Activated T-helper 2 cell treated with anti-CD3 and anti-CD28 coated beads, Interferon-gamma antibody, Interleukin-2, Interleukin-4, amounts not matched to agents 10 μg/mL and 5 μg/mL and 100 μg/mL, durations not matched to agents 14 hours and 24 hours and 36 hours (primary cell): ENCODE results near the gene CLEC11A. TPM values are rescaled to one million over a fixed set of nuclear protein-coding genes. Genes with fewer than 3 reads are reported as not detected.
"Not testable (repeated sequence)": the region's sequence is repeated elsewhere in the genome, so short reads cannot be mapped to it uniquely, and the experiment has no call there.

Experiments used
- DNase-seq: peaks from one replicate; pipeline ENCODE4 v3.0.0; 2021; ENCODE audit warnings: low spot score
- H3K27ac Mint-ChIP-seq: one replicate; pipeline ENCODE4 v1.8.0; 2021; ENCODE audit warnings: mixed read lengths
- H3K27me3 Mint-ChIP-seq: one replicate; pipeline ENCODE4 v1.8.0; 2021; ENCODE audit warnings: low read depth, mixed read lengths
- H3K36me3 Mint-ChIP-seq: one replicate; pipeline ENCODE4 v1.8.0; 2021; ENCODE audit warnings: low read depth, mixed read lengths
- H3K4me1 Mint-ChIP-seq: one replicate; pipeline ENCODE4 v1.8.0; 2021; ENCODE audit warnings: low read depth, mixed read lengths
- H3K4me3 Mint-ChIP-seq: one replicate; pipeline ENCODE4 v1.8.0; 2021; ENCODE audit warnings: low read depth, mild to moderate bottlenecking, moderate library complexity, mixed read lengths
- H3K9me3 Mint-ChIP-seq: one replicate; pipeline ENCODE4 v1.8.0; 2021; ENCODE audit warnings: mixed read lengths
- intact Hi-C: fragments of 100-400 bp; cut with micrococcal nuclease; formaldehyde crosslinking; loops from one replicate; pipeline ENCODE4 v1.15.1; 2023
- total RNA-seq: library from RNA; stranded (reverse); gene quantifications from 2 replicates; pipeline ENCODE4 v1.2.3, GENCODE V29; 2022

Gene CLEC11A
- total RNA-seq, 1 donor from 2014 or later, result 1.2 TPM

- H3K4me1 Mint-ChIP-seq, result no peaks in the 10 kb centered on the region
- no peaks in the 10 kb centered on the region for H3K9me3 Mint-ChIP-seq
- H3K36me3 Mint-ChIP-seq, result no peaks in the 10 kb centered on the region
- intact Hi-C loops, result no loop called here
- H3K27ac Mint-ChIP-seq, result no peak overlapping the region
- no peak overlapping the region for H3K4me3 Mint-ChIP-seq
- H3K27me3 Mint-ChIP-seq, result peaks cover 9% of the 10 kb centered on the region
- DNase-seq, result no peak
Observed at GRCh38 chr19:50739914-50740426, 16.8 kb downstream of the CLEC11A start.

GRCh38 chr19:50741179-50741933 is 18.2 kb downstream of the CLEC11A start:
- Mint-ChIP-seq H3K27me3 (peaks cover 7% of the 10 kb centered on the region), H3K9me3 (no peaks in the 10 kb centered on the region), H3K4me3 (no peak overlapping the region), H3K27ac (no peak overlapping the region), H3K4me1 (no peaks in the 10 kb centered on the region), H3K36me3 (no peaks in the 10 kb centered on the region)
- no peak for DNase-seq
- intact Hi-C loops, result no loop called here

GRCh38 chr19:50743537-50743936 is 20.4 kb downstream of the CLEC11A start:
- Mint-ChIP-seq H3K4me1 (no peaks in the 10 kb centered on the region), H3K27ac (no peak overlapping the region), H3K27me3 (peaks cover 5% of the 10 kb centered on the region), H3K9me3 (no peaks in the 10 kb centered on the region), H3K36me3 (no peaks in the 10 kb centered on the region), H3K4me3 (no peak overlapping the region)
- intact Hi-C loops, result no loop called here
- DNase-seq, result no peak

GRCh38 chr19:50745221-50745620 is 22.1 kb downstream of the CLEC11A start:
- Mint-ChIP-seq H3K27me3 (peaks cover 5% of the 10 kb centered on the region), H3K36me3 (no peaks in the 10 kb centered on the region), H3K27ac (no peak overlapping the region), H3K4me3 (no peak overlapping the region), H3K9me3 (no peaks in the 10 kb centered on the region), H3K4me1 (no peaks in the 10 kb centered on the region)
- no peak for DNase-seq
- intact Hi-C loops, result no loop called here

- H3K9me3 Mint-ChIP-seq, H3K36me3 Mint-ChIP-seq, intact Hi-C loops, H3K4me3 Mint-ChIP-seq, H3K27me3 Mint-ChIP-seq, H3K4me1 Mint-ChIP-seq, DNase-seq, H3K27ac Mint-ChIP-seq: not testable (repeated sequence)
Observed at GRCh38 chr19:50747141-50747540, 24.0 kb downstream of the CLEC11A start.

- H3K4me1 Mint-ChIP-seq, result no peaks in the 10 kb centered on the region
- H3K9me3 Mint-ChIP-seq, result no peaks in the 10 kb centered on the region
- H3K27ac Mint-ChIP-seq, result no peak overlapping the region
- no peak for DNase-seq
- no peak overlapping the region for H3K4me3 Mint-ChIP-seq
- intact Hi-C loops, result no loop called here
- peaks cover 3% of the 10 kb centered on the region for H3K27me3 Mint-ChIP-seq
- H3K36me3 Mint-ChIP-seq, result no peaks in the 10 kb centered on the region
Observed at GRCh38 chr19:50749490-50749889, 26.3 kb downstream of the CLEC11A start.

GRCh38 chr19:50750010-50750409 is 26.8 kb downstream of the CLEC11A start:
- no peaks in the 10 kb centered on the region for H3K36me3 Mint-ChIP-seq
- intact Hi-C loops, result no loop called here
- no peak overlapping the region for H3K4me3 Mint-ChIP-seq
- no peaks in the 10 kb centered on the region for H3K9me3 Mint-ChIP-seq
- H3K27me3 Mint-ChIP-seq, result peaks cover 3% of the 10 kb centered on the region
- H3K4me1 Mint-ChIP-seq, result no peaks in the 10 kb centered on the region
- no peak for DNase-seq
- H3K27ac Mint-ChIP-seq, result no peak overlapping the region

GRCh38 chr19:50753879-50754278 is 30.7 kb downstream of the CLEC11A start:
- Mint-ChIP-seq H3K27ac (no peak overlapping the region), H3K4me3 (no peak overlapping the region), H3K27me3 (peaks cover 4% of the 10 kb centered on the region), H3K9me3 (no peaks in the 10 kb centered on the region), H3K36me3 (no peaks in the 10 kb centered on the region), H3K4me1 (no peaks in the 10 kb centered on the region)
- DNase-seq, result no peak
- intact Hi-C loops, result no loop called here

- H3K9me3 Mint-ChIP-seq, DNase-seq, H3K27me3 Mint-ChIP-seq, H3K36me3 Mint-ChIP-seq, H3K4me3 Mint-ChIP-seq, intact Hi-C loops, H3K27ac Mint-ChIP-seq, H3K4me1 Mint-ChIP-seq: not testable (repeated sequence)
Observed at GRCh38 chr19:50756244-50756643, 33.1 kb downstream of the CLEC11A start.

GRCh38 chr19:50757624-50758023 is 34.5 kb downstream of the CLEC11A start:
- H3K4me1 Mint-ChIP-seq, H3K9me3 Mint-ChIP-seq, H3K27me3 Mint-ChIP-seq, H3K36me3 Mint-ChIP-seq, H3K4me3 Mint-ChIP-seq, intact Hi-C loops, H3K27ac Mint-ChIP-seq, DNase-seq: not testable (repeated sequence)

- H3K4me3 Mint-ChIP-seq, H3K27me3 Mint-ChIP-seq, intact Hi-C loops, DNase-seq, H3K36me3 Mint-ChIP-seq, H3K4me1 Mint-ChIP-seq, H3K9me3 Mint-ChIP-seq, H3K27ac Mint-ChIP-seq: not testable (repeated sequence)
Observed at GRCh38 chr19:50759076-50759475, 35.9 kb downstream of the CLEC11A start.

- no peak for DNase-seq
- Mint-ChIP-seq H3K4me3 (no peak overlapping the region), H3K27me3 (peaks cover 2% of the 10 kb centered on the region), H3K27ac (no peak overlapping the region), H3K9me3 (peaks cover 4% of the 10 kb centered on the region), H3K4me1 (no peaks in the 10 kb centered on the region), H3K36me3 (no peaks in the 10 kb centered on the region)
- intact Hi-C loops, result no loop called here
Observed at GRCh38 chr19:50759886-50760285, 36.7 kb downstream of the CLEC11A start.

GRCh38 chr19:50761501-50761900 is 38.3 kb downstream of the CLEC11A start:
- H3K4me1 Mint-ChIP-seq, H3K36me3 Mint-ChIP-seq, H3K27me3 Mint-ChIP-seq, intact Hi-C loops, H3K4me3 Mint-ChIP-seq, H3K9me3 Mint-ChIP-seq, DNase-seq, H3K27ac Mint-ChIP-seq: not testable (repeated sequence)
